ENCODE results near the gene CASP7. TPM values are rescaled to one million over a fixed set of nuclear protein-coding genes. Genes with fewer than 3 reads are reported as not detected.

The CASP7 gene
- total and polyA plus RNA-seq, 4 donors = 8.8 to 25.0 (median 11.4) TPM

DNA sequence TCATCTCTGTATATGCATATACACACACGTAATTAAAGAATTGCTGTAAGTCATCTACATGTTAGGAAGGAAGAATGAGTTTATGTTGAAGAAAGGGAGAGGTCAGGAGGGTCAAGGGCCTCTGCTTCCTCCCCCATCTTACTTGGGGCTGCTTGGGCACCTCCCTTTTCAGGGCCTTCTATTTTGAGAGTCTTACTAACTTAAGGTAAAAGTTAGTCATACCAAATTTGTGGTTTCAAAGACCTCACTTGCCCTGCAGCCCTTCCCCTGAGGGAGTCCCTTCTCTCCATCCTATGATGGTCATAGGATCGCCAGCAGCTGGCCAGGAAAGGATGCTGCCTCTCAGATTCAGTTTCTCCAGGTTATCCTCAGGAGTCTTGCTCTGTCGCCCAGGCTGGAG lies 74.4 kb downstream of the CASP7 start (continued):
- TF ChIP-seq, protein P1, sequence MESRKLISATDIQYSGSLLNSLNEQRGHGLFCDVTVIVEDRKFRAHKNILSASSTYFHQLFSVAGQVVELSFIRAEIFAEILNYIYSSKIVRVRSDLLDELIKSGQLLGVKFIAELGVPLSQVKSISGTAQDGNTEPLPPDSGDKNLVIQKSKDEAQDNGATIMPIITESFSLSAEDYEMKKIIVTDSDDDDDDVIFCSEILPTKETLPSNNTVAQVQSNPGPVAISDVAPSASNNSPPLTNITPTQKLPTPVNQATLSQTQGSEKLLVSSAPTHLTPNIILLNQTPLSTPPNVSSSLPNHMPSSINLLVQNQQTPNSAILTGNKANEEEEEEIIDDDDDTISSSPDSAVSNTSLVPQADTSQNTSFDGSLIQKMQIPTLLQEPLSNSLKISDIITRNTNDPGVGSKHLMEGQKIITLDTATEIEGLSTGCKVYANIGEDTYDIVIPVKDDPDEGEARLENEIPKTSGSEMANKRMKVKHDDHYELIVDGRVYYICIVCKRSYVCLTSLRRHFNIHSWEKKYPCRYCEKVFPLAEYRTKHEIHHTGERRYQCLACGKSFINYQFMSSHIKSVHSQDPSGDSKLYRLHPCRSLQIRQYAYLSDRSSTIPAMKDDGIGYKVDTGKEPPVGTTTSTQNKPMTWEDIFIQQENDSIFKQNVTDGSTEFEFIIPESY (IDR thresholded peaks at IDR 0.05) = no peak
- TF ChIP-seq HNF4G (IDR thresholded peaks at IDR 0.05) = no peak

DNA sequence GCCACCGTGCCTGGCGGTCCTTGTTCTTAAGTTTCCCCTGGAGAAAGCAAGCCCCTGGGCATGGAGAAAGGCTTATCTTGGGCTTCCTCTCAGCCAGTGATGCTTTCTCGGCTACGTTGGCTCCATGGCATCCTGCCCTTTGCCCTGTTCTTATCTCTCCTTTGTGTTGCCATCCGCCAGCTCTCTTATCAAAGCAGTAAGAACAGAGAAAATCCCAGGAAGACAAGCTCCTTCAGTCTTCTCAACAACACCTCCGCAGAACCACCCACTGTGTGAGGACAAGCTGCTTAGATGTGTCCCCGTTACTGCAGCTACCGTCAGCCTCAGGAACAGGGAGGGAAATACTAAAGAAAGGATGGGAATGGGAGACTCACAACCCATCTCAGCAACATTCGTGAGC lies 75.1 kb downstream of the CASP7 start:
- TF ChIP-seq HNF4A (conservative IDR thresholded peaks at IDR 0.05) = peak in 1 of 2 donors; percentile 5
- TF ChIP-seq YY1 (IDR thresholded peaks at IDR 0.05) = no peak
- Histone ChIP-seq H3K9me3 (ENCODE audit: control insufficient read depth in 4 of 4, low read length in 3 of 4) (no peaks in the 10 kb centered on the region), H3K4me3 (ENCODE audit: low read depth in 1 of 3, low read length in 3 of 3) (no peak overlapping the region), H3K27ac (ENCODE audit: low read depth in 1 of 2, low read length in 2 of 2) (no peak overlapping the region), H3K27me3 (ENCODE audit: control insufficient read depth in 4 of 4, insufficient read depth in 4 of 4, low read length in 3 of 4) (no peaks in the 10 kb centered on the region), H3K4me1 (ENCODE audit: control insufficient read depth in 4 of 4, insufficient read depth in 4 of 4, low read length in 3 of 4) (no peaks in the 10 kb centered on the region), H3K36me3 (ENCODE audit: control insufficient read depth in 4 of 4, insufficient read depth in 3 of 4, low read depth in 1 of 4, low read length in 3 of 4) (no peaks in the 10 kb centered on the region), H3K9ac (ENCODE audit: low read depth in 1 of 2, low read length in 2 of 2) (no peak overlapping the region)
- no peak for DNase-seq (ENCODE audit: low spot score)
- WGBS = 57% methylated on average over 9 of the region's 9 CpGs

DNA sequence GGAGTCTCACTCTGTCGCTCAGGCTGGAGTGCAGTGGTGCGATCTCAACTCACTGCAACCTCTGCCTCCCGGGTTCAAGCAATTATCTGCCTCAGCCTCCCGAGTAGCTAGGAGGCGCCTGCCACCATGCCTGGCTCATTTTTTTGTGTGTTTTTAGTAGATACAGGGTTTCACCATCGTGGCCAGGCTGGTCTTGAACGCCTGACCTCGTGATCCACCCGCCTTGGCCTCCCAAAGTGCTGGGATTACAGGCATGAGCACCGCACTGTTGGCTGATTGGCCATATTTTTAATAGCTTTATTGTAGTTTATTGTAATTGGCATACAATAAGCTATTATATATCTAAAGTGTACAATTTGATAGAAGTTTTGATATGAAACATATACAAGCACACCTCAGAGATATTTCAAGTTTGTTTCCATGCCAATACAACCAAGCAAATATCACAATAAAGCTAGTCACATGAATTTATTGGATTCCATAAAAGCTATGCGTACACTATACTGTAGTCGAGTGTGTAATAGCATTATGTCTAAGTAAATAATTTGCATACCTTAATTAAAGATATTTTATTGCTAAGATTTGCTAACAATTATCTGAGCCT lies 77.3 kb downstream of the CASP7 start:
- Histone ChIP-seq H3K4me1 (ENCODE audit: control insufficient read depth in 4 of 4, insufficient read depth in 4 of 4, low read length in 3 of 4) (no peaks in the 10 kb centered on the region), H3K36me3 (ENCODE audit: control insufficient read depth in 4 of 4, insufficient read depth in 3 of 4, low read depth in 1 of 4, low read length in 3 of 4) (no peaks in the 10 kb centered on the region), H3K27me3 (ENCODE audit: control insufficient read depth in 4 of 4, insufficient read depth in 4 of 4, low read length in 3 of 4) (no peaks in the 10 kb centered on the region), H3K9ac (ENCODE audit: low read depth in 1 of 2, low read length in 2 of 2) (no peak overlapping the region), H3K4me3 (ENCODE audit: low read depth in 1 of 3, low read length in 3 of 3) (no peak overlapping the region), H3K27ac (ENCODE audit: low read depth in 1 of 2, low read length in 2 of 2) (no peak overlapping the region), H3K9me3 (ENCODE audit: control insufficient read depth in 4 of 4, low read length in 3 of 4) (no peaks in the 10 kb centered on the region)
- WGBS = 90% methylated on average over 12 of the region's 12 CpGs
- TF ChIP-seq SP1 (IDR thresholded peaks at IDR 0.05) = no peak
- no peak for TF ChIP-seq FOXA2 (IDR thresholded peaks at IDR 0.05)
- TF ChIP-seq YY1 (IDR thresholded peaks at IDR 0.05) = no peak
- no peak for TF ChIP-seq FOXA1 (IDR thresholded peaks at IDR 0.05)
- TF ChIP-seq RAD21 (IDR thresholded peaks at IDR 0.05) = no peak
- no peak for TF ChIP-seq HNF4A (conservative IDR thresholded peaks at IDR 0.05)
- TF ChIP-seq, protein P2, sequence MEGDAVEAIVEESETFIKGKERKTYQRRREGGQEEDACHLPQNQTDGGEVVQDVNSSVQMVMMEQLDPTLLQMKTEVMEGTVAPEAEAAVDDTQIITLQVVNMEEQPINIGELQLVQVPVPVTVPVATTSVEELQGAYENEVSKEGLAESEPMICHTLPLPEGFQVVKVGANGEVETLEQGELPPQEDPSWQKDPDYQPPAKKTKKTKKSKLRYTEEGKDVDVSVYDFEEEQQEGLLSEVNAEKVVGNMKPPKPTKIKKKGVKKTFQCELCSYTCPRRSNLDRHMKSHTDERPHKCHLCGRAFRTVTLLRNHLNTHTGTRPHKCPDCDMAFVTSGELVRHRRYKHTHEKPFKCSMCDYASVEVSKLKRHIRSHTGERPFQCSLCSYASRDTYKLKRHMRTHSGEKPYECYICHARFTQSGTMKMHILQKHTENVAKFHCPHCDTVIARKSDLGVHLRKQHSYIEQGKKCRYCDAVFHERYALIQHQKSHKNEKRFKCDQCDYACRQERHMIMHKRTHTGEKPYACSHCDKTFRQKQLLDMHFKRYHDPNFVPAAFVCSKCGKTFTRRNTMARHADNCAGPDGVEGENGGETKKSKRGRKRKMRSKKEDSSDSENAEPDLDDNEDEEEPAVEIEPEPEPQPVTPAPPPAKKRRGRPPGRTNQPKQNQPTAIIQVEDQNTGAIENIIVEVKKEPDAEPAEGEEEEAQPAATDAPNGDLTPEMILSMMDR (IDR thresholded peaks at IDR 0.05; ENCODE audit: low read depth, low read length, missing input control) = no peak
- no peak for TF ChIP-seq GABPA (IDR thresholded peaks at IDR 0.05 in 1 of 2, conservative IDR thresholded peaks at IDR 0.05 in 1 of 2)
- TF ChIP-seq, protein P3, sequence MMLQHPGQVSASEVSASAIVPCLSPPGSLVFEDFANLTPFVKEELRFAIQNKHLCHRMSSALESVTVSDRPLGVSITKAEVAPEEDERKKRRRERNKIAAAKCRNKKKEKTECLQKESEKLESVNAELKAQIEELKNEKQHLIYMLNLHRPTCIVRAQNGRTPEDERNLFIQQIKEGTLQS (IDR thresholded peaks at IDR 0.05) = no peak
- TF ChIP-seq TAF1 (conservative IDR thresholded peaks at IDR 0.05) = no peak
- no peak for TF ChIP-seq HNF4G (IDR thresholded peaks at IDR 0.05)
- no peak for TF ChIP-seq JUND (IDR thresholded peaks at IDR 0.05)
- no peak for DNase-seq (ENCODE audit: low spot score)

Measured in liver (tissue), 9 donors.